GM12878 (cell line): ENCODE results near the gene NPPB. TPM values are rescaled to one million over a fixed set of nuclear protein-coding genes. Genes with fewer than 3 reads are reported as not detected.

Experiments
- ATAC-seq: fragments of 200-7000 bp; cut with Tn5 transposase; 3 replicates; pipeline ENCODE4 v1.9.1; 2020; ENCODE audit warnings: mild to moderate bottlenecking, moderate library complexity
- BruUV-seq: library from RNA; stranded (reverse); fragments of 400-500 nt; replicated peaks from 2 replicates; lab custom pipeline; 2021; lab: Mats Ljungman, UMichigan
- CTCF ChIA-PET: fragments of 300-600 bp; sonication (Branson Sonifier 250); formaldehyde crosslinking; extraction: SDS; loops from one replicate; lab custom pipeline; 2021; ENCODE audit warnings: inconsistent platforms; lab: Yijun Ruan, JAX
- POLR2A ChIA-PET: fragments of 350-600 bp; formaldehyde crosslinking; extraction: SDS; loops from one replicate; lab custom pipeline; 2021; ENCODE audit warnings: inconsistent platforms; lab: Charles Lee
- RAD21 ChIA-PET: fragments of 300-600 bp; sonication (Branson Sonifier 250); formaldehyde crosslinking; loops from one replicate; lab custom pipeline; 2023; ENCODE audit warnings: antibody characterized with exemption; ENCODE audit not compliant: unreplicated experiment; lab: Charles Lee
- SMC1A ChIA-PET: fragments of 300-600 bp; sonication (Branson Sonifier 250); formaldehyde crosslinking; loops from one replicate; lab custom pipeline; 2023; ENCODE audit not compliant: unreplicated experiment, uncharacterized antibody; lab: Charles Lee
- DNase-seq: peaks from one replicate; pipeline ENCODE4 v3.0.0-alpha.2; 2011; ENCODE audit warnings: low read depth, low spot score
- FAIRE-seq: peaks from 3 replicates; lab custom pipeline; 2011; peaks lifted over from hg19 to GRCh38; lab: Jason Lieb, UNC
- H2AFZ ChIP-seq: 2 replicates; pipeline ENCODE4 v1.6.0; 2011; ENCODE audit warnings: low read depth, low read length, control low read depth; ENCODE audit not compliant: control insufficient read depth
- H3K27ac ChIP-seq: 2 replicates; pipeline ENCODE4 v1.5.1; 2011; ENCODE audit warnings: control low read depth; ENCODE audit not compliant: control insufficient read depth, insufficient read depth
- H3K27me3 ChIP-seq, 2 experiments: replicated peaks in 1 of 2; 2 replicates each; pipeline versions ENCODE4 v1.6.0 to v1.6.1; 2011; ENCODE audit warnings: low read length in 1 of 2; ENCODE audit not compliant: control insufficient read depth in 2 of 2, insufficient read depth in 2 of 2
- H3K36me3 ChIP-seq, 2 experiments: 2 replicates each; pipeline ENCODE4 v1.5.1; 2011; ENCODE audit warnings: low read length in 1 of 2; ENCODE audit not compliant: control insufficient read depth in 2 of 2, insufficient read depth in 2 of 2
- H3K4me1 ChIP-seq: 2 replicates; pipeline ENCODE4 v1.6.1; 2011; ENCODE audit warnings: mild to moderate bottlenecking, low read length, moderate library complexity, mixed read lengths; ENCODE audit not compliant: control insufficient read depth, insufficient read depth
- H3K4me2 ChIP-seq: 2 replicates; pipeline ENCODE4 v1.6.0; 2011; ENCODE audit warnings: control low read depth; ENCODE audit not compliant: control insufficient read depth, insufficient read depth
- H3K4me3 ChIP-seq: fragments of 200-600 bp; sonication (generic); 2 replicates; pipeline ENCODE4 v1.5.1; 2016
- H3K79me2 ChIP-seq: 2 replicates; pipeline ENCODE4 v1.6.0; 2011; ENCODE audit warnings: low read length; ENCODE audit not compliant: control insufficient read depth, insufficient read depth
- H3K9ac ChIP-seq: 2 replicates; pipeline ENCODE4 v1.8.0; 2011; ENCODE audit warnings: low read length, control low read depth, mixed read lengths; ENCODE audit not compliant: control insufficient read depth, insufficient read depth
- H3K9me3 ChIP-seq: replicated peaks from 3 replicates; pipeline ENCODE4 v1.5.1; 2011; ENCODE audit warnings: mild to moderate bottlenecking, low read length; ENCODE audit not compliant: control insufficient read depth, insufficient read depth
- H4K20me1 ChIP-seq: 2 replicates; pipeline ENCODE4 v1.6.0; 2011; ENCODE audit not compliant: control insufficient read depth, insufficient read depth
- HDGF ChIP-seq: fragments of 450-650 bp; IDR thresholded peaks from 2 replicates; pipeline ENCODE4 v1.6.1; 2016; ENCODE audit warnings: antibody characterized with exemption
- PAX5 ChIP-seq: IDR thresholded peaks from 2 replicates; pipeline ENCODE4 v1.6.1; 2011; ENCODE audit warnings: low read depth, low read length, borderline replicate concordance
- RUNX3 ChIP-seq: IDR thresholded peaks from 2 replicates; pipeline ENCODE4 v1.6.1; 2012; ENCODE audit warnings: low read length, inconsistent platforms
- WGBS: methylation state at CpG from one replicate; pipeline ENCODE4 v1.1.6; 2016; ENCODE audit warnings: low lambda C conversion rate; ENCODE audit not compliant: insufficient replicate concordance, insufficient coverage; ENCODE audit errors: missing lambda C conversion rate; 5-methylcytosine and 5-hydroxymethylcytosine counted together
- in situ Hi-C: fragments of 300-500 bp; cut with MboI; formaldehyde crosslinking; loops from 9 replicates; pipeline ENCODE4 v1.14.3; 2018; ENCODE audit warnings: mixed read lengths
- intact Hi-C: fragments of 100-400 bp; cut with micrococcal nuclease; formaldehyde crosslinking; loops from one replicate; pipeline ENCODE4 v1.14.2; 2022; ENCODE audit not compliant: unreplicated experiment
- polyA plus RNA-seq, 11 experiments: library from polyadenylated mRNA; depleted of rRNA in 4 of 11; unstranded in 6 of 11; stranded (reverse) in 5 of 11; fragments of >200 nt; fragmentation: Nextera tagmentation in 4 of 11; fragmentation: Illumina TruSeq in 1 of 11; extraction: Ambion mirVana in 4 of 11; extraction: Trizol in 1 of 11; gene quantifications; 1 replicate in 1 of 11; 2 replicates in 10 of 11; pipeline versions ENCODE4 v1.2.1 to v1.2.3, GENCODE V29; 2011 to 2016; ENCODE audit warnings: inconsistent platforms in 2 of 11, missing spikeins in 2 of 11, low read depth in 1 of 11
- total RNA-seq, 4 experiments: library from RNA; depleted of rRNA in 3 of 4; stranded (reverse); fragments of >200 nt in 3 of 4; fragmentation: Illumina TruSeq in 1 of 4; extraction: Trizol in 1 of 4; gene quantifications; 2 replicates each; pipeline versions ENCODE4 v1.2.1 to v1.2.3, GENCODE V29; 2013 to 2021
- TF ChIP-seq, protein P1 (sequence below): IDR thresholded peaks from 2 replicates; pipeline ENCODE4 v1.6.1; 2012; ENCODE audit warnings: low read depth, low read length, improper control_type of control experiment
- TF ChIP-seq, protein P2 (sequence below): IDR thresholded peaks from 2 replicates; pipeline ENCODE4 v1.6.1; 2012; ENCODE audit warnings: low read depth, low read length, improper control_type of control experiment

Gene NPPB
- total and polyA plus RNA-seq, 10 of the 15 experiments (the other 5 are each of a cell fraction or from before 2014, with no cell fraction given), result not detected

DNA sequence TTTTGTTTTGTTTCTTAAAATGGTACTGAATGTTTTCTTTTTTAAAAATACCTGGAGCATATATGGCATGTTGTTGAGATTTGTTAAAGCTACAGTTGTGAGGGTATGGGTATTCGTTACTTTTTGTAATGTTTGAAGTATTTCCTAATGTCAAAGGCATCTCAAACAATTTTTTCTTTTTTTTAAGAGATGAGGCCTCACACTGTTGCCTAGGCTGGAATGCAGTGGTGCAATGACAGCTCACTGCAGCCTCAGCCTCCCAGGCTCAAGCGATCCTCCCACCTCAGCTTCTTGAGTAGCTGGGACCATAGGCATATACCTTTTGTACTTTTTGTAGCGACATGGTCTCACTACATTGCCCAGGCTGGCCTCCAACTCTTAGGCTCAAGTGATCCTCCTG lies 36.7 kb downstream of the NPPB start:
- WGBS, result 96% methylated on average over 3 of the region's 3 CpGs
- POLR2A ChIA-PET, result interaction anchor here (1.0 kb wide), 1 partner anchor 15 kb away, joined by 3 read pairs; no protein-coding TSS in a partner anchor

DNA sequence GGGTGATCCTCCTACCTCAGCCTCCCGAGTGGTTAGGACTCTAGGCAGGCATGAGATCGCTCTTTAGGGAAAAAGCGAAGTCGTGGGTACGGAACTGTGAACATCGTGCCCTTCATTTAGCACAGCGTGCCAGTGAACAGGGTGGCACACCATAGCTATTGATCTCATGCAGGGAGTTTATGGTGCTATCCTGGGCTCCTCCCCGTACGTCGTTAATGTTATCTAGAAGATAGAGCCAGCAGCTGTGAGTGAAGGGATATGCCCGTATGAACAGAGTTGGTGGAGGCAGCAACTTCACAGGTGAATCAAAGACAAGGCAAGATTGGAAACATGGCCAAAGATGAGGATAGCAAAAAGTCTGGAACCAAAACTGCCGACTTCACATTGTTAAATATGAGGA lies 41.6 kb downstream of the NPPB start:
- FAIRE-seq (no peak), ATAC-seq (no peak), DNase-seq (no peak)
- H3K4me3 ChIP-seq, result no peak overlapping the region
- RAD21 ChIA-PET, result no interaction called here
- peaks cover 15% of the 10 kb centered on the region for H3K4me1 ChIP-seq
- H2AFZ ChIP-seq, result no peak overlapping the region
- POLR2A ChIA-PET, result interaction anchor here (0.5 kb wide), 1 partner anchor 92 kb away, joined by 3 read pairs; no protein-coding TSS in a partner anchor
- peaks cover 6% of the 10 kb centered on the region for H3K79me2 ChIP-seq
- 98% methylated on average over 12 of the region's 12 CpGs for WGBS
- no peak overlapping the region for H3K27ac ChIP-seq
- intact Hi-C loops (no loop called here), in situ Hi-C loops (no loop called here)
- H3K9ac ChIP-seq, result no peak overlapping the region
- H3K36me3 ChIP-seq, result peaks cover 7 to 27% of the 10 kb centered on the region in 2 experiments
- CTCF ChIA-PET, result no interaction called here
- H3K4me2 ChIP-seq, result no peak overlapping the region
- H4K20me1 ChIP-seq, result no peaks in the 10 kb centered on the region
- SMC1A ChIA-PET, result no interaction called here
- H3K9me3 ChIP-seq, result no peaks in the 10 kb centered on the region
- BruUV-seq, result no TSS peak
- TF ChIP-seq HDGF (no peak), PAX5 (no peak), RUNX3 (no peak)
- TF ChIP-seq, protein P1, sequence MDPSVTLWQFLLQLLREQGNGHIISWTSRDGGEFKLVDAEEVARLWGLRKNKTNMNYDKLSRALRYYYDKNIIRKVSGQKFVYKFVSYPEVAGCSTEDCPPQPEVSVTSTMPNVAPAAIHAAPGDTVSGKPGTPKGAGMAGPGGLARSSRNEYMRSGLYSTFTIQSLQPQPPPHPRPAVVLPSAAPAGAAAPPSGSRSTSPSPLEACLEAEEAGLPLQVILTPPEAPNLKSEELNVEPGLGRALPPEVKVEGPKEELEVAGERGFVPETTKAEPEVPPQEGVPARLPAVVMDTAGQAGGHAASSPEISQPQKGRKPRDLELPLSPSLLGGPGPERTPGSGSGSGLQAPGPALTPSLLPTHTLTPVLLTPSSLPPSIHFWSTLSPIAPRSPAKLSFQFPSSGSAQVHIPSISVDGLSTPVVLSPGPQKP, result no peak
- TF ChIP-seq, protein P2, sequence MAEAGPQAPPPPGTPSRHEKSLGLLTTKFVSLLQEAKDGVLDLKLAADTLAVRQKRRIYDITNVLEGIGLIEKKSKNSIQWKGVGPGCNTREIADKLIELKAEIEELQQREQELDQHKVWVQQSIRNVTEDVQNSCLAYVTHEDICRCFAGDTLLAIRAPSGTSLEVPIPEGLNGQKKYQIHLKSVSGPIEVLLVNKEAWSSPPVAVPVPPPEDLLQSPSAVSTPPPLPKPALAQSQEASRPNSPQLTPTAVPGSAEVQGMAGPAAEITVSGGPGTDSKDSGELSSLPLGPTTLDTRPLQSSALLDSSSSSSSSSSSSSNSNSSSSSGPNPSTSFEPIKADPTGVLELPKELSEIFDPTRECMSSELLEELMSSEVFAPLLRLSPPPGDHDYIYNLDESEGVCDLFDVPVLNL, result no peak
- H3K27me3 ChIP-seq, result no peaks in the 10 kb centered on the region

More for the DNA sequence above, 36.7 kb downstream of the NPPB start:
- Histone ChIP-seq H3K79me2 (no peaks in the 10 kb centered on the region), H4K20me1 (no peaks in the 10 kb centered on the region), H3K4me3 (no peak overlapping the region), H3K9me3 (no peaks in the 10 kb centered on the region), H3K4me1 (no peaks in the 10 kb centered on the region), H3K27me3 (no peaks in the 10 kb centered on the region), H3K36me3 (peaks cover 3 to 25% of the 10 kb centered on the region in 2 experiments; a peak in 3 of 4 replicates), H2AFZ (no peak overlapping the region), H3K9ac (no peak overlapping the region), H3K4me2 (no peak overlapping the region), H3K27ac (no peak overlapping the region)
- CTCF ChIA-PET, result no interaction called here
- RAD21 ChIA-PET, result no interaction called here
- BruUV-seq, result no TSS peak
- TF ChIP-seq RUNX3, result no peak
- FAIRE-seq (no peak), DNase-seq (no peak), ATAC-seq (no peak)
- SMC1A ChIA-PET, result no interaction called here
- in situ Hi-C loops (no loop called here), intact Hi-C loops (no loop called here)
